ENCODE results near the gene PARP4. TPM values are rescaled to one million over a fixed set of nuclear protein-coding genes. Genes with fewer than 3 reads are reported as not detected.

The PARP4 gene
- total and polyA plus RNA-seq, 2 experiments from 2014 or later, result 12.9 to 32.9 TPM

DNA sequence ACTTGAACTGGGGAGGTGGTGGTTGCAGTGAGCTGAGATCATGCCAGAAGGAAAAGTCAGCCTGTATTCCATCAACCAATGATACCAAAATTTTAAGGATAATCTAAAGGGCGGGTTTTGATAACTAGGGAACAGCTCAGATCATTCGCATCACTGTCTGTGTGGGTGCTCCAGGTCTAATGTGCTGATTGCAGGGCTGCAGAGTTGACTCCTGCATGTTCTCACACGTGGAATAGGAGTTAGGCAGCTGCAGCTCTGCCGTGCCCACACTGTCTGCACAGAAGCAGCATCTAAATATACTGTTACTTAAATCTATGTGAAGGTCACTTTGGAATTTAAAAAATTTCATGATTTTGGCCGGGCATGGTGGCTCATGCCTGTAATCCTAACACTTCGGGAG is 4.3 kb upstream of the PARP4 start:
- H3K4me3 Mint-ChIP-seq, result no peak overlapping the region
- H4K20me1 ChIP-seq (replicated peaks; ENCODE audit: insufficient read depth), result no peaks in the 10 kb centered on the region
- H3K9me3 Mint-ChIP-seq, result peaks cover 4% of the 10 kb centered on the region; the same call in 1 of the 3 replicates
- H3K4me1 Mint-ChIP-seq, result peaks cover 9% of the 10 kb centered on the region
- DNase-seq (ENCODE audit: low spot score), result no peak
- peaks cover 3% of the 10 kb centered on the region; the same call in 1 of the 2 replicates for H3K79me2 ChIP-seq (replicated peaks; ENCODE audit: insufficient read depth)
- H3K4me2 ChIP-seq, result no peak overlapping the region
- H2AFZ ChIP-seq, result no peak overlapping the region
- ATAC-seq, result no peak
- no peaks in the 10 kb centered on the region for H3K27me3 ChIP-seq (ENCODE audit: insufficient read depth)
- no peak overlapping the region for H3K4me3 ChIP-seq
- no peaks in the 10 kb centered on the region for H3F3A ChIP-seq (replicated peaks; ENCODE audit: low read depth)
- no peaks in the 10 kb centered on the region for H3K36me3 ChIP-seq (ENCODE audit: insufficient read depth)
- no peaks in the 10 kb centered on the region for H3K36me3 Mint-ChIP-seq (ENCODE audit: low read depth)
- no peak overlapping the region for H3K27ac Mint-ChIP-seq
- TF ChIP-seq, protein P1, sequence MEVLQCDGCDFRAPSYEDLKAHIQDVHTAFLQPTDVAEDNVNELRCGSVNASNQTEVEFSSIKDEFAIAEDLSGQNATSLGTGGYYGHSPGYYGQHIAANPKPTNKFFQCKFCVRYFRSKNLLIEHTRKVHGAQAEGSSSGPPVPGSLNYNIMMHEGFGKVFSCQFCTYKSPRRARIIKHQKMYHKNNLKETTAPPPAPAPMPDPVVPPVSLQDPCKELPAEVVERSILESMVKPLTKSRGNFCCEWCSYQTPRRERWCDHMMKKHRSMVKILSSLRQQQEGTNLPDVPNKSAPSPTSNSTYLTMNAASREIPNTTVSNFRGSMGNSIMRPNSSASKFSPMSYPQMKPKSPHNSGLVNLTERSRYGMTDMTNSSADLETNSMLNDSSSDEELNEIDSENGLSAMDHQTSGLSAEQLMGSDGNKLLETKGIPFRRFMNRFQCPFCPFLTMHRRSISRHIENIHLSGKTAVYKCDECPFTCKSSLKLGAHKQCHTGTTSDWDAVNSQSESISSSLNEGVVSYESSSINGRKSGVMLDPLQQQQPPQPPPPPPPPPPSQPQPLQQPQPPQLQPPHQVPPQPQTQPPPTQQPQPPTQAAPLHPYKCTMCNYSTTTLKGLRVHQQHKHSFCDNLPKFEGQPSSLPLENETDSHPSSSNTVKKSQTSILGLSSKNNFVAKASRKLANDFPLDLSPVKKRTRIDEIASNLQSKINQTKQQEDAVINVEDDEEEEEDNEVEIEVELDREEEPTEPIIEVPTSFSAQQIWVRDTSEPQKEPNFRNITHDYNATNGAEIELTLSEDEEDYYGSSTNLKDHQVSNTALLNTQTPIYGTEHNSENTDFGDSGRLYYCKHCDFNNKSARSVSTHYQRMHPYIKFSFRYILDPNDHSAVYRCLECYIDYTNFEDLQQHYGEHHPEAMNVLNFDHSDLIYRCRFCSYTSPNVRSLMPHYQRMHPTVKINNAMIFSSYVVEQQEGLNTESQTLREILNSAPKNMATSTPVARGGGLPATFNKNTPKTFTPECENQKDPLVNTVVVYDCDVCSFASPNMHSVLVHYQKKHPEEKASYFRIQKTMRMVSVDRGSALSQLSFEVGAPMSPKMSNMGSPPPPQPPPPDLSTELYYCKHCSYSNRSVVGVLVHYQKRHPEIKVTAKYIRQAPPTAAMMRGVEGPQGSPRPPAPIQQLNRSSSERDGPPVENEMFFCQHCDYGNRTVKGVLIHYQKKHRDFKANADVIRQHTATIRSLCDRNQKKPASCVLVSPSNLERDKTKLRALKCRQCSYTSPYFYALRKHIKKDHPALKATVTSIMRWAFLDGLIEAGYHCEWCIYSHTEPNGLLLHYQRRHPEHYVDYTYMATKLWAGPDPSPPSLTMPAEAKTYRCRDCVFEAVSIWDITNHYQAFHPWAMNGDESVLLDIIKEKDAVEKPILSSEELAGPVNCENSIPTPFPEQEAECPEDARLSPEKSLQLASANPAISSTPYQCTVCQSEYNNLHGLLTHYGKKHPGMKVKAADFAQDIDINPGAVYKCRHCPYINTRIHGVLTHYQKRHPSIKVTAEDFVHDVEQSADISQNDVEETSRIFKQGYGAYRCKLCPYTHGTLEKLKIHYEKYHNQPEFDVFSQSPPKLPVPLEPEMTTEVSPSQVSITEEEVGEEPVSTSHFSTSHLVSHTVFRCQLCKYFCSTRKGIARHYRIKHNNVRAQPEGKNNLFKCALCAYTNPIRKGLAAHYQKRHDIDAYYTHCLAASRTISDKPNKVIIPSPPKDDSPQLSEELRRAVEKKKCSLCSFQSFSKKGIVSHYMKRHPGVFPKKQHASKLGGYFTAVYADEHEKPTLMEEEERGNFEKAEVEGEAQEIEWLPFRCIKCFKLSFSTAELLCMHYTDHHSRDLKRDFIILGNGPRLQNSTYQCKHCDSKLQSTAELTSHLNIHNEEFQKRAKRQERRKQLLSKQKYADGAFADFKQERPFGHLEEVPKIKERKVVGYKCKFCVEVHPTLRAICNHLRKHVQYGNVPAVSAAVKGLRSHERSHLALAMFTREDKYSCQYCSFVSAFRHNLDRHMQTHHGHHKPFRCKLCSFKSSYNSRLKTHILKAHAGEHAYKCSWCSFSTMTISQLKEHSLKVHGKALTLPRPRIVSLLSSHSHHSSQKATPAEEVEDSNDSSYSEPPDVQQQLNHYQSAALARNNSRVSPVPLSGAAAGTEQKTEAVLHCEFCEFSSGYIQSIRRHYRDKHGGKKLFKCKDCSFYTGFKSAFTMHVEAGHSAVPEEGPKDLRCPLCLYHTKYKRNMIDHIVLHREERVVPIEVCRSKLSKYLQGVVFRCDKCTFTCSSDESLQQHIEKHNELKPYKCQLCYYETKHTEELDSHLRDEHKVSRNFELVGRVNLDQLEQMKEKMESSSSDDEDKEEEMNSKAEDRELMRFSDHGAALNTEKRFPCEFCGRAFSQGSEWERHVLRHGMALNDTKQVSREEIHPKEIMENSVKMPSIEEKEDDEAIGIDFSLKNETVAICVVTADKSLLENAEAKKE (CRISPR knock-in tag; IDR thresholded peaks at IDR 0.05), result no peak
- TF ChIP-seq STAT1 (IDR thresholded peaks at IDR 0.05; ENCODE audit: unreplicated experiment), result no peak
- TF ChIP-seq, protein P2, sequence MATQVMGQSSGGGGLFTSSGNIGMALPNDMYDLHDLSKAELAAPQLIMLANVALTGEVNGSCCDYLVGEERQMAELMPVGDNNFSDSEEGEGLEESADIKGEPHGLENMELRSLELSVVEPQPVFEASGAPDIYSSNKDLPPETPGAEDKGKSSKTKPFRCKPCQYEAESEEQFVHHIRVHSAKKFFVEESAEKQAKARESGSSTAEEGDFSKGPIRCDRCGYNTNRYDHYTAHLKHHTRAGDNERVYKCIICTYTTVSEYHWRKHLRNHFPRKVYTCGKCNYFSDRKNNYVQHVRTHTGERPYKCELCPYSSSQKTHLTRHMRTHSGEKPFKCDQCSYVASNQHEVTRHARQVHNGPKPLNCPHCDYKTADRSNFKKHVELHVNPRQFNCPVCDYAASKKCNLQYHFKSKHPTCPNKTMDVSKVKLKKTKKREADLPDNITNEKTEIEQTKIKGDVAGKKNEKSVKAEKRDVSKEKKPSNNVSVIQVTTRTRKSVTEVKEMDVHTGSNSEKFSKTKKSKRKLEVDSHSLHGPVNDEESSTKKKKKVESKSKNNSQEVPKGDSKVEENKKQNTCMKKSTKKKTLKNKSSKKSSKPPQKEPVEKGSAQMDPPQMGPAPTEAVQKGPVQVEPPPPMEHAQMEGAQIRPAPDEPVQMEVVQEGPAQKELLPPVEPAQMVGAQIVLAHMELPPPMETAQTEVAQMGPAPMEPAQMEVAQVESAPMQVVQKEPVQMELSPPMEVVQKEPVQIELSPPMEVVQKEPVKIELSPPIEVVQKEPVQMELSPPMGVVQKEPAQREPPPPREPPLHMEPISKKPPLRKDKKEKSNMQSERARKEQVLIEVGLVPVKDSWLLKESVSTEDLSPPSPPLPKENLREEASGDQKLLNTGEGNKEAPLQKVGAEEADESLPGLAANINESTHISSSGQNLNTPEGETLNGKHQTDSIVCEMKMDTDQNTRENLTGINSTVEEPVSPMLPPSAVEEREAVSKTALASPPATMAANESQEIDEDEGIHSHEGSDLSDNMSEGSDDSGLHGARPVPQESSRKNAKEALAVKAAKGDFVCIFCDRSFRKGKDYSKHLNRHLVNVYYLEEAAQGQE (IDR thresholded peaks at IDR 0.05; ENCODE audit: unreplicated experiment), result no peak
- TF ChIP-seq CREB1 (CRISPR knock-in tag; IDR thresholded peaks at IDR 0.05; ENCODE audit: low read depth), result no peak
- TF ChIP-seq ETS1 (IDR thresholded peaks at IDR 0.05), result no peak
- TF ChIP-seq EZH2 (IDR thresholded peaks at IDR 0.05; ENCODE audit: low read depth, unreplicated experiment), result no peak
- TF ChIP-seq, protein P3, sequence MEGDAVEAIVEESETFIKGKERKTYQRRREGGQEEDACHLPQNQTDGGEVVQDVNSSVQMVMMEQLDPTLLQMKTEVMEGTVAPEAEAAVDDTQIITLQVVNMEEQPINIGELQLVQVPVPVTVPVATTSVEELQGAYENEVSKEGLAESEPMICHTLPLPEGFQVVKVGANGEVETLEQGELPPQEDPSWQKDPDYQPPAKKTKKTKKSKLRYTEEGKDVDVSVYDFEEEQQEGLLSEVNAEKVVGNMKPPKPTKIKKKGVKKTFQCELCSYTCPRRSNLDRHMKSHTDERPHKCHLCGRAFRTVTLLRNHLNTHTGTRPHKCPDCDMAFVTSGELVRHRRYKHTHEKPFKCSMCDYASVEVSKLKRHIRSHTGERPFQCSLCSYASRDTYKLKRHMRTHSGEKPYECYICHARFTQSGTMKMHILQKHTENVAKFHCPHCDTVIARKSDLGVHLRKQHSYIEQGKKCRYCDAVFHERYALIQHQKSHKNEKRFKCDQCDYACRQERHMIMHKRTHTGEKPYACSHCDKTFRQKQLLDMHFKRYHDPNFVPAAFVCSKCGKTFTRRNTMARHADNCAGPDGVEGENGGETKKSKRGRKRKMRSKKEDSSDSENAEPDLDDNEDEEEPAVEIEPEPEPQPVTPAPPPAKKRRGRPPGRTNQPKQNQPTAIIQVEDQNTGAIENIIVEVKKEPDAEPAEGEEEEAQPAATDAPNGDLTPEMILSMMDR (conservative IDR thresholded peaks at IDR 0.05; ENCODE audit: low read depth in 2 of 2), result no peak
- TF ChIP-seq ZNF331 (CRISPR knock-in tag; IDR thresholded peaks at IDR 0.05; ENCODE audit: low read depth), result no peak
- H3K27ac ChIP-seq (ENCODE audit: low read depth), result no peak overlapping the region
- H3K4me1 ChIP-seq (ENCODE audit: insufficient read depth), result peaks cover 6% of the 10 kb centered on the region
- no peaks in the 10 kb centered on the region for H3K27me3 Mint-ChIP-seq (ENCODE audit: insufficient read depth, low read depth, poor library complexity)
- no peaks in the 10 kb centered on the region for H3K9me2 ChIP-seq (ENCODE audit: insufficient read depth)
